SK-N-SH (cell line): Measurements from ENCODE around the gene MAD1L1. TPM values are rescaled to one million over a fixed set of nuclear protein-coding genes. Genes with fewer than 3 reads are reported as not detected.
"Not testable (repeated sequence)": the region's sequence is repeated elsewhere in the genome, so short reads cannot be mapped to it uniquely, and the experiment has no call there.

Experiments
- CTCF ChIA-PET: fragments of 300-600, 350-600 bp; formaldehyde crosslinking; extraction: SDS; loops from one replicate; lab custom pipeline; 2021; lab: Yijun Ruan, JAX
- POLR2A ChIA-PET: fragments of 350-600 bp; sonication (Branson Sonifier 250); formaldehyde crosslinking; extraction: SDS; loops from one replicate; lab custom pipeline; 2020; ENCODE audit warnings: antibody characterized with exemption, inconsistent platforms; lab: Yijun Ruan, JAX
- DNase-seq: peaks from one replicate; pipeline ENCODE4 v3.0.0; 2012
- H2AFZ ChIP-seq: fragments of 200-600 bp; sonication (generic); 2 replicates; pipeline ENCODE4 v1.8.1; 2016; ENCODE audit warnings: antibody characterized with exemption, mild to moderate bottlenecking, low read depth
- H3F3A ChIP-seq: fragments of 200-600 bp; sonication (generic); replicated peaks from 2 replicates; pipeline ENCODE3; 2016; ENCODE audit warnings: antibody characterized with exemption, mild to moderate bottlenecking; ENCODE audit not compliant: insufficient read depth
- H3K27ac ChIP-seq, 2 experiments: fragments of 200-500 bp in 1 of 2; fragments of 200-600 bp in 1 of 2; sonication (Bioruptor generic) in 1 of 2; sonication (generic), shearing (Covaris generic) in 1 of 2; 2 replicates each; pipeline versions ENCODE4 v1.5.1 to v1.6.1; 2014 to 2016; ENCODE audit warnings: low read depth in 2 of 2, inconsistent platforms in 1 of 2, low read length in 1 of 2, mild to moderate bottlenecking in 1 of 2, mixed read lengths in 1 of 2
- H3K27me3 ChIP-seq: fragments of 200-600 bp; sonication (generic), shearing (Covaris generic); 2 replicates; pipeline ENCODE4 v1.6.1; 2016; ENCODE audit warnings: mixed run types; ENCODE audit not compliant: insufficient read depth
- H3K36me3 ChIP-seq, 2 experiments: fragments of 200-500 bp in 1 of 2; fragments of 200-600 bp in 1 of 2; sonication (Bioruptor generic) in 1 of 2; sonication (generic) in 1 of 2; replicated peaks in 1 of 2; 2 replicates each; pipeline versions ENCODE3 to v1.5.1; 2014 to 2016; ENCODE audit warnings: low read length in 1 of 2, mild to moderate bottlenecking in 1 of 2; ENCODE audit not compliant: insufficient read depth in 2 of 2, control insufficient read depth in 1 of 2
- H3K4me1 ChIP-seq, 2 experiments: fragments of 200-500 bp in 1 of 2; fragments of 200-600 bp in 1 of 2; sonication (Bioruptor generic) in 1 of 2; sonication (generic), shearing (Covaris generic) in 1 of 2; 2 replicates each; pipeline versions ENCODE4 v1.5.1 to v1.6.1; 2014 to 2016; ENCODE audit warnings: low read depth in 1 of 2, low read length in 1 of 2, mixed run types in 1 of 2; ENCODE audit not compliant: insufficient read depth in 2 of 2, control insufficient read depth in 1 of 2
- H3K4me2 ChIP-seq: fragments of 200-600 bp; sonication (generic), shearing (Covaris generic); 2 replicates; pipeline ENCODE4 v1.6.1; 2017; ENCODE audit warnings: mixed run types
- H3K4me3 ChIP-seq, 2 experiments: fragments of 200-500 bp in 1 of 2; fragments of 200-600 bp in 1 of 2; sonication (Bioruptor generic) in 1 of 2; sonication (generic), shearing (Covaris generic) in 1 of 2; 2 replicates each; pipeline versions ENCODE4 v1.5.1 to v1.8.1; 2014 to 2016; ENCODE audit warnings: low read depth in 2 of 2, inconsistent platforms in 1 of 2, low read length in 1 of 2, mild to moderate bottlenecking in 1 of 2, mixed read lengths in 1 of 2, moderate library complexity in 1 of 2
- H3K79me2 ChIP-seq: fragments of 200-600 bp; sonication (generic); 2 replicates; pipeline ENCODE4 v1.8.1; 2017; ENCODE audit warnings: mild to moderate bottlenecking; ENCODE audit not compliant: insufficient read depth
- H3K9ac ChIP-seq: fragments of 200-600 bp; sonication (generic); 2 replicates; pipeline ENCODE4 v1.6.1; 2017; ENCODE audit warnings: mixed run types
- H3K9me2 ChIP-seq: fragments of 200-600 bp; sonication (generic); 2 replicates; pipeline ENCODE4 v1.6.1; 2017; ENCODE audit warnings: mixed run types
- H3K9me3 ChIP-seq: fragments of 200-600 bp; sonication (generic); 2 replicates; pipeline ENCODE4 v1.6.1; 2017; ENCODE audit warnings: mixed run types, mild to moderate bottlenecking, moderate library complexity
- H4K20me1 ChIP-seq: fragments of 200-600 bp; sonication (generic); 2 replicates; pipeline ENCODE4 v1.6.1; 2017; ENCODE audit warnings: mild to moderate bottlenecking, mixed run types; ENCODE audit not compliant: insufficient read depth
- ELF1 ChIP-seq: IDR thresholded peaks from 2 replicates; pipeline ENCODE4 v1.4.0; 2012
- GATA2 ChIP-seq: sonication (generic); formaldehyde crosslinking; IDR thresholded peaks from 2 replicates; pipeline ENCODE4 v1.5.0; 2020; ENCODE audit warnings: mild to moderate bottlenecking, missing genetic modification reagents
- MXI1 ChIP-seq: IDR thresholded peaks from 2 replicates; pipeline ENCODE4 v1.6.1; 2012; ENCODE audit warnings: mild to moderate bottlenecking, low read depth, low read length, improper control_type of control experiment
- RFX5 ChIP-seq: IDR thresholded peaks from 2 replicates; pipeline ENCODE4 v1.6.1; 2012; ENCODE audit warnings: mild to moderate bottlenecking, improper control_type of control experiment, low read length
- SIN3A ChIP-seq: IDR thresholded peaks from 2 replicates; pipeline ENCODE4 v1.6.1; 2012; ENCODE audit warnings: low read depth, mild to moderate bottlenecking, low read length, moderate library complexity, borderline replicate concordance
- TCF12 ChIP-seq: IDR thresholded peaks from 2 replicates; pipeline ENCODE4 v1.4.0; 2012
- TEAD4 ChIP-seq: IDR thresholded peaks from 2 replicates; pipeline ENCODE4 v1.4.0; 2012; ENCODE audit warnings: mild to moderate bottlenecking, borderline replicate concordance; ENCODE audit not compliant: insufficient read depth
- YY1 ChIP-seq: IDR thresholded peaks from 2 replicates; pipeline ENCODE4 v1.4.0; 2012; ENCODE audit warnings: low read depth, mild to moderate bottlenecking
- WGBS: methylation state at CpG from one replicate; pipeline ENCODE4 v1.1.6; 2017; ENCODE audit warnings: low lambda C conversion rate; 5-methylcytosine and 5-hydroxymethylcytosine counted together
- polyA plus RNA-seq, 3 experiments: library from polyadenylated mRNA; depleted of rRNA; stranded (reverse); fragments of >200 nt; gene quantifications; 2 replicates each; pipeline ENCODE4 v1.2.3, GENCODE V29; 2012
- TF ChIP-seq, protein P1 (sequence below): fragments of 150-350 bp; IDR thresholded peaks from 2 replicates; pipeline ENCODE4 v1.6.1; 2017; ENCODE audit warnings: antibody characterized with exemption, low read length, low read depth, borderline replicate concordance
- TF ChIP-seq, protein P2 (sequence below): IDR thresholded peaks from 2 replicates; pipeline ENCODE4 v1.4.0; 2012; ENCODE audit warnings: low read depth, borderline replicate concordance

The MAD1L1 gene
- polyA plus RNA-seq, 1 of the 3 experiments (the other 2 are of a cell fraction) = 46.2 TPM

DNA sequence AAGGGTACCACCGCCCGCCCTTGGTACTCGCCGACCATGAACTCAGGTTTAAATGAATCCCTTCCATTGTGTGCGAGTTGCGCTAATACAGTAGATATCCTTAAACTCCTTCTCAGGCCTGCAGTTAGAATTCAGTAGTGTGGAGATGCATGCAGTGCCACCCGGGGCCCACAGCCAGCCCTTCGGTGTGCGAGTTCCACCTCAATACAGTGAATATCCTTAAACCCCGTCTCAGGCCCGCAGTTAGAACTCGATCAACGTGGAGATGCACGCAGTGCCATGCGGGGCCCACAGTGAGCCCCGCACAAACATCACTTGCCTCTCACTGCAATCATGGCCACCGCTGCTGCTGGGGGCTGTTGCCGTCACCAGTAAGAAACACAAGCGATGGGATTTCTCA lies 261.9 kb downstream of the MAD1L1 start:
- Histone ChIP-seq H3K9me2 (no peaks in the 10 kb centered on the region), H3K4me1 (peaks cover 0 to 5% of the 10 kb centered on the region in 2 experiments; a peak in 1 of 4 replicates), H4K20me1 (no peaks in the 10 kb centered on the region), H3K9me3 (no peaks in the 10 kb centered on the region), H3K27me3 (no peaks in the 10 kb centered on the region), H3K9ac (no peak overlapping the region), H3F3A (peaks cover 4% of the 10 kb centered on the region), H3K36me3 (peaks cover 0 to 6% of the 10 kb centered on the region in 2 experiments), H2AFZ (no peak overlapping the region), H3K4me3 (no peak overlapping the region), H3K79me2 (no peaks in the 10 kb centered on the region), H3K27ac (no peak overlapping the region), H3K4me2 (no peak overlapping the region)
- ChIA-PET CTCF (interaction anchor here (0.6 kb wide), 1 partner anchor 18 kb away, joined by 3 read pairs; no protein-coding TSS in a partner anchor), POLR2A (no interaction called here)
- 98% methylated on average over 19 of the region's 19 CpGs for WGBS
- TF ChIP-seq SIN3A = no peak
- TF ChIP-seq TCF12 = no peak
- no peak for DNase-seq

DNA sequence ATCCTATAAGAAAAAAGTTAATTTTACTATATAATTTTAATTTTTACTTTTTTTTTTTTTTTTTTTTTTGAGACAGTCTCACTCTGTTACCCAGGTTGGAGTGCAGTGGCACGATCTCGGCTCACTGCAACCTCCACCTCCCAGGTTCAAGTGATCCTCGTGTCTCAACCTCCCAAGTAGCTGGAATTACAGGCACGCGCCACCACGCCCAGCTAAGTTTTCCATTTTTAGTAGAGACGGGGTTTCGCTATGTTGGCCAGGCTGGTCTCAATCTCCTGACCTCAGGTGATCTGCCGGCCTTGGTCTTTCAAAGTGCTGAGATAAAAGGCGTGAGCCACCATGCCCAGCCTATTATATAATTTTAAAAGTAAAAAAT lies 262.5 kb downstream of the MAD1L1 start:
- POLR2A ChIA-PET, H3K27ac ChIP-seq, H3K4me2 ChIP-seq, H4K20me1 ChIP-seq, H3K9ac ChIP-seq, H3F3A ChIP-seq, H3K4me1 ChIP-seq, H3K9me2 ChIP-seq, H3K4me3 ChIP-seq, H3K9me3 ChIP-seq, H3K36me3 ChIP-seq, H3K79me2 ChIP-seq, H2AFZ ChIP-seq, DNase-seq, H3K27me3 ChIP-seq: not testable (repeated sequence)
- 97% methylated on average over 10 of the region's 10 CpGs for WGBS
- CTCF ChIA-PET = interaction anchor here (0.6 to 1.5 kb wide), 2 partner anchors 11 to 17 kb away, joined by 3 to 4 read pairs; no protein-coding TSS in a partner anchor

DNA sequence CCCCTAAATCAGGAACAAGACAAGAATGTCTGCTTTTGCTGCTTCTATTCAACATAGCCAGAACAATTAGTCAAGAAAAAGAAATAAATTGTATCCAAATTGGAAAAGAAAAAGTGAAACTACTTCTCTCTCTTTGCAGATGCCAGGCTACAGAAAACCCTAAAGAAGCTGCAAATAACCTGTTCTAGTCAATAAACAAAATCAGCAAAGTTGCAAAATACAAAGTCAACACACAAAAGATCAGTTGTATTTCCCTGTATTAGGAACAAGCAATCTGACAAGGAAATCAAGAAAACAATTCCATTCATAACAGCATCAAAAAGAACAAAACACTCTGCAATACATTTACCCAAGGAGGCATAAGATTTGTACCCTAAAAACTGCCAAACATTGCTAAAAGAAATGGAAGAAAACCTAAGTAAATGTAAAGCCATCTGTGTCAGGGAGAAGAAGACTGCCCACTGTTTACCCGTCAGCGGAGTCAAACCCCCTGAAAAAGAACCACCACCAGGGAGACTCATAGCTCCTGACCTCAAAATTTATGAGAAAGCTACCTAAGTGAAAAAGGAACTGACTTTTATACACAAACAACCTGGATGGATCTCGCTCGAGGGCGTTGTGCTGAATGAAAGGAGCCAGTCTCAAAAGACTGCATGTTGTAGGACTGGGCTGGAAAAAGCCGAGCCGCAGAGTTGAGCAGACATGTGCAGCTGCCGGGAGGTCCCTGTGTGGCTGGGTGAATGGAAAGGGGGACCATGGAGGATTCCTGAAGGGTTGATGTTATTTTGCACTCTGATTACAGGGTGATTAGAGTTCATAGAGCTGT lies 263.1 kb downstream of the MAD1L1 start:
- Histone ChIP-seq H3K4me2 (no peak overlapping the region), H3K79me2 (no peaks in the 10 kb centered on the region), H3K4me1 (peaks cover 0 to 5% of the 10 kb centered on the region in 2 experiments; a peak in 1 of 4 replicates), H3K36me3 (peaks cover 0 to 3% of the 10 kb centered on the region in 2 experiments), H3K9me2 (no peaks in the 10 kb centered on the region), H3K27me3 (no peaks in the 10 kb centered on the region), H3K27ac (no peak overlapping the region), H3F3A (peaks cover 4% of the 10 kb centered on the region), H3K9me3 (no peaks in the 10 kb centered on the region), H2AFZ (no peak overlapping the region), H4K20me1 (no peaks in the 10 kb centered on the region), H3K9ac (no peak overlapping the region), H3K4me3 (no peak overlapping the region)
- TF ChIP-seq, protein P1, sequence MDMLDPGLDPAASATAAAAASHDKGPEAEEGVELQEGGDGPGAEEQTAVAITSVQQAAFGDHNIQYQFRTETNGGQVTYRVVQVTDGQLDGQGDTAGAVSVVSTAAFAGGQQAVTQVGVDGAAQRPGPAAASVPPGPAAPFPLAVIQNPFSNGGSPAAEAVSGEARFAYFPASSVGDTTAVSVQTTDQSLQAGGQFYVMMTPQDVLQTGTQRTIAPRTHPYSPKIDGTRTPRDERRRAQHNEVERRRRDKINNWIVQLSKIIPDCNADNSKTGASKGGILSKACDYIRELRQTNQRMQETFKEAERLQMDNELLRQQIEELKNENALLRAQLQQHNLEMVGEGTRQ = no peak
- no peak for TF ChIP-seq ELF1
- no peak for TF ChIP-seq YY1
- no peak for TF ChIP-seq MXI1
- TF ChIP-seq, protein P2, sequence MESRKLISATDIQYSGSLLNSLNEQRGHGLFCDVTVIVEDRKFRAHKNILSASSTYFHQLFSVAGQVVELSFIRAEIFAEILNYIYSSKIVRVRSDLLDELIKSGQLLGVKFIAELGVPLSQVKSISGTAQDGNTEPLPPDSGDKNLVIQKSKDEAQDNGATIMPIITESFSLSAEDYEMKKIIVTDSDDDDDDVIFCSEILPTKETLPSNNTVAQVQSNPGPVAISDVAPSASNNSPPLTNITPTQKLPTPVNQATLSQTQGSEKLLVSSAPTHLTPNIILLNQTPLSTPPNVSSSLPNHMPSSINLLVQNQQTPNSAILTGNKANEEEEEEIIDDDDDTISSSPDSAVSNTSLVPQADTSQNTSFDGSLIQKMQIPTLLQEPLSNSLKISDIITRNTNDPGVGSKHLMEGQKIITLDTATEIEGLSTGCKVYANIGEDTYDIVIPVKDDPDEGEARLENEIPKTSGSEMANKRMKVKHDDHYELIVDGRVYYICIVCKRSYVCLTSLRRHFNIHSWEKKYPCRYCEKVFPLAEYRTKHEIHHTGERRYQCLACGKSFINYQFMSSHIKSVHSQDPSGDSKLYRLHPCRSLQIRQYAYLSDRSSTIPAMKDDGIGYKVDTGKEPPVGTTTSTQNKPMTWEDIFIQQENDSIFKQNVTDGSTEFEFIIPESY = no peak
- TF ChIP-seq RFX5 = no peak
- no peak for TF ChIP-seq GATA2 (CRISPR knock-in tag)
- no peak for TF ChIP-seq TEAD4
- no peak for DNase-seq
- 97% methylated on average over 8 of the region's 8 CpGs for whole genome bisulfite sequencing
- ChIA-PET CTCF (interaction anchor here (1.5 kb wide), 1 partner anchor 10 kb away, joined by 4 read pairs; no protein-coding TSS in a partner anchor), POLR2A (no interaction called here)
